ENCODE data around the gene RCAN3.
"Not testable (repeated sequence)": the region's sequence is repeated elsewhere in the genome, so short reads cannot be mapped to it uniquely, and the experiment has no call there.

RCAN3 gene

DNA sequence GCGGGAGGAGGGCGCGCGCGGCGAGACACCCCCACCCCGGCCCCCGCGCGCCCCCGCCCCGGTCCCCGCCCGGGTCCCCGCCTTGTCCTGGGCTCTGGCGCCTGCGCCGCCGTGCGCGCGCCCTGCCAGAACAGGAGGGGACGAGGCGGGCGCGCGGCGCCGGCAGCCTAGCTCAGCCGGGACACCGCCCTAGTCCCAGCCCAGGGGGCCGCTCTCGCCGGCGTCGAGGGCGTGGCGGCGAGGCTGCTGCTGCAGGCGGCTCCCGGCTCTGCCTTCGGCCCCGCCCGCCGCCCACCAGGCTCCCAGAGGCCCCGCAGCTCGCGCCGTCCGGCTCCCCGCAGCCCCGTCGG is at the start of gene RCAN3:
Gene RCAN3 (plus strand): TSS at position 128 of the 350 bp plus-strand sequence. CDS start 11,537 bp downstream, outside the sequence.
- Histone ChIP-seq H3K36me3 (ENCODE audit: control insufficient read depth, insufficient read depth, low read length, severe bottlenecking) (no peaks in the 10 kb centered on the region), H3K9ac (ENCODE audit: low read length) (peak within 1 kb of the TSS; percentile 82), H3K27me3 (replicated peaks; ENCODE audit: control insufficient read depth, insufficient read depth, low read length) (no peaks in the 10 kb centered on the region), H3K4me3 (ENCODE audit: low read length) (peak within 1 kb of the TSS; percentile 87), H3K9me3 (ENCODE audit: control insufficient read depth, low read length) (no peaks in the 10 kb centered on the region), H3K4me1 (ENCODE audit: control insufficient read depth, insufficient read depth, low read length) (no peaks in the 10 kb centered on the region)
- peak; percentile 94 for DNase-seq (ENCODE audit: low read depth)

DNA sequence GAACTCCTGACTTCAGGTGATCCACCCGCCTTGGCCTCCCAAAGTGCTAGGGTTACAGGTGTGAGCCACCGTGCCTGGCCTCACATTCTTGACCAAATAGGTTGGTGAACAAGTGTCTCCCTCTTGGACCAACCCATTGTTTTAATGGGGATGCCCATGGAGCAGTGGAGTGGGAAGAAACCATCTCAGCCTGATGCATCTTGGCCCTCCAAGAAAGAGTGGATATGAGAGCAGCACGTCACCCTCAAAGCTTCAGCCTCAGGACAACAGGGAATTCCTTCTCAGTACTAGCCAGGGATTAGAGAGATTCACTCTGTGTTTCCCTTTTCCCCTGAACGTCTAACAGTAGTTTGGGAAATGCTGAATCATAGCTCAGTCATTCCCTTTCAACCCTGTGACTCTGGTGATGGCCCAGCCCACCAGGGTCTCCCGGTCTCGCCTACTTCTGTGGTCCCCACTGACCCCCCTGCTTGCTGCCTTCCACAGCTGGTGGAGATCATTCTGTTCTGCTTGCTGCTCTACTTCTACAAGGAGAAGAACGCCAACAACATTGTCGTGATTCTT is 49.6 kb upstream of the RCAN3 start:
- H3K4me3 ChIP-seq (ENCODE audit: low read length): no peak overlapping the region
- H3K27me3 ChIP-seq (replicated peaks; ENCODE audit: control insufficient read depth, insufficient read depth, low read length): no peaks in the 10 kb centered on the region
- H3K9me3 ChIP-seq (ENCODE audit: control insufficient read depth, low read length): no peaks in the 10 kb centered on the region
- no peak overlapping the region for H3K9ac ChIP-seq (ENCODE audit: low read length)
- no peaks in the 10 kb centered on the region for H3K4me1 ChIP-seq (ENCODE audit: control insufficient read depth, insufficient read depth, low read length)
- no peak for DNase-seq (ENCODE audit: low read depth)
- peaks cover 6% of the 10 kb centered on the region for H3K36me3 ChIP-seq (ENCODE audit: control insufficient read depth, insufficient read depth, low read length, severe bottlenecking)

DNA sequence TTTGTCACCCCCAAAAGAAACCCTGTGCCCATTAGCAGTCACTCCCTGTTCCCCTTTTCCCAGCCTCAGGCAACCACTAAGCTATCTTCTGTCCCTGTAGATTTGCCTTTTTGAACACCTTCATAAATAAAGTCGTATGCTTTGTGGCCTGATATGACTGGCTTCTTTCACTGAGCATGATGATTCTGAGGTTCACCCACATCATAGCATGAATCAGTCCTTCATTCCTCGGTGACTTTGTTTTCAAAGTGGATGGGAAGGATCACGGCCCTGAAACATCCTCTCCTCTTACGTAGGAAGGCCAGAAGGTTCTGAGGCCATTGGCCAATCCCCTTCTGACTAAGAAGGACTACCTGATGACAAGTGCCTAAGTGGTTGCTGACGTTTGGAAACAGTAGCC is 48.0 kb upstream of the RCAN3 start:
- no peaks in the 10 kb centered on the region for H3K4me1 ChIP-seq (ENCODE audit: control insufficient read depth, insufficient read depth, low read length)
- peaks cover 6% of the 10 kb centered on the region for H3K36me3 ChIP-seq (ENCODE audit: control insufficient read depth, insufficient read depth, low read length, severe bottlenecking)
- H3K27me3 ChIP-seq (replicated peaks; ENCODE audit: control insufficient read depth, insufficient read depth, low read length): no peaks in the 10 kb centered on the region
- DNase-seq (ENCODE audit: low read depth): no peak
- H3K9ac ChIP-seq (ENCODE audit: low read length): no peak overlapping the region
- no peaks in the 10 kb centered on the region for H3K9me3 ChIP-seq (ENCODE audit: control insufficient read depth, low read length)
- H3K4me3 ChIP-seq (ENCODE audit: low read length): no peak overlapping the region

DNA sequence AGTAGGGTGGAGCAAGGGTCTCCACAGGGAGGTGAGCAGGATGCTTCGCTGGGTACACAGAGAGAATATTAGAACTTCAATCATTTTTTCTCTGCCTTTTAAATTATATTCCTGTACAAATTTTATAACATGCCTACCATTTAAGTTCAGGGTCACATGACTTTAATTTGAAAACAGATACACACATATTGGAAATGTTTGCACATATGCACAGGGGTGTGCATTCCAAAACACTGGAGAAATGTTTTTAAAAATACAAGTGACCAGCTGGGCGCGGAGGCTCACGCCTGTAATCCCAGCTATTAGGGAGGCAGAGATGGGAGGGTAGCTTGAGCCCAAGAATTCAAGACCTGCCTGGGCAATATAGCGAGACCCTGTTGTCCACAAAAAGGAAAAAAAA is 47.4 kb upstream of the RCAN3 start:
- no peak overlapping the region for H3K9ac ChIP-seq (ENCODE audit: low read length)
- H3K4me3 ChIP-seq (ENCODE audit: low read length): no peak overlapping the region
- no peak for DNase-seq (ENCODE audit: low read depth)
- no peaks in the 10 kb centered on the region for H3K9me3 ChIP-seq (ENCODE audit: control insufficient read depth, low read length)
- H3K4me1 ChIP-seq (ENCODE audit: control insufficient read depth, insufficient read depth, low read length): no peaks in the 10 kb centered on the region
- H3K36me3 ChIP-seq (ENCODE audit: control insufficient read depth, insufficient read depth, low read length, severe bottlenecking): peaks cover 7% of the 10 kb centered on the region
- H3K27me3 ChIP-seq (replicated peaks; ENCODE audit: control insufficient read depth, insufficient read depth, low read length): no peaks in the 10 kb centered on the region

DNA sequence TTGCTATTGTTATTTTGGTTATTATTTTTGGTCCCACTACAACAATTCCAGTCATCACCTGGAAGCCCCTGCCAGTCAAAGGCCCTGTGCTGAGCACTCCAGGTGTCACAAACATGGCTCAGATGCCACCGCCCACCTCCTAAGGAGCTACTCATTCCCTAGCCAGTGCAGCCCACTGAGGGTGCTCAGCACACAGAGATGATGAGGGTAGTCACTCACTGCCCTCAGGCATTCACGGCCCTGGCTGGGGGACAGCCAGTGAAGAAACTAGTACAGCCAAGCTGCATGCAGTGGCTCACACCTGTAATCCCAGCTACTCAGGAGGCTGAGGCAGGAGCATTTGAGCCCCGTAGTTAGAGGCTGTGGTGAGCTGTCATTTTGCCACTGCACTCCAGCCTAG is 44.8 kb upstream of the RCAN3 start:
- DNase-seq (ENCODE audit: low read depth): no peak
- no peaks in the 10 kb centered on the region for H3K4me1 ChIP-seq (ENCODE audit: control insufficient read depth, insufficient read depth, low read length)
- H3K9me3 ChIP-seq (ENCODE audit: control insufficient read depth, low read length): no peaks in the 10 kb centered on the region
- peaks cover 12% of the 10 kb centered on the region for H3K36me3 ChIP-seq (ENCODE audit: control insufficient read depth, insufficient read depth, low read length, severe bottlenecking)
- no peaks in the 10 kb centered on the region for H3K27me3 ChIP-seq (replicated peaks; ENCODE audit: control insufficient read depth, insufficient read depth, low read length)
- no peak overlapping the region for H3K4me3 ChIP-seq (ENCODE audit: low read length)
- H3K9ac ChIP-seq (ENCODE audit: low read length): no peak overlapping the region

DNA sequence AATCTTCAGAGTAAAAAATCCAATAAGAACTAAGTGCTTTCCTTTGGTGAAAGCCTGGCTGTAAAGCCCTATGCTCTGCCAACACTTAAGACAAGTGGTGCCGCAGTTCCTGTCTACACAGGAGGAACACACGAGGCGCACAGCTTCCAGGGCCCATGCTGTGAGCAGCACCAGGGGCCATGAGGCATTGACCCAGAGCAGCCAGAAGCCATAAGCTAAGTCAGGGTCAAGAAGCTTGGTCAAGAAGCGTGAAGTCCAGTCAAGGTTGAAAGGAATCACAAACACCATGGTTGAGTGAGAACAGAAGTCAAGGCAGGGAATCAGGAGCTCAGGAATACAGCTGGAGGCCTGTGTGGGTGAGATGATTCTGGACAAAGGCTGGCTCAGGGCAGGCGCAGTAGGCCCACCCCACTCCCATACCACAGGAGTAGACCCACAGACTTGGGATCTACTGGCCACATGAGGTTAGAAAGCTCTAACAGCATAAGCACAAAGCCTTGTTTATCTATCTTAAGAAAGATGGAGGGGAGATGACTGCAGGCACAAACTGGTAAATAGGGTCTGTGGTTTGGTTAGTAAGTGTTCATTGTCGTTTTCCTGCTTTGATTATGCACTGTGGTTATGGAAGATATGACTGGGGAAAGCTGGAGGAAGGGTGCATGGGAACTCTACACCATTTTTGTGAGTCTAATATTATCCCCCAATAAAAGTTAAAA is 42.9 kb upstream of the RCAN3 start:
- Histone ChIP-seq H3K27me3 (replicated peaks; ENCODE audit: control insufficient read depth, insufficient read depth, low read length) (no peaks in the 10 kb centered on the region), H3K36me3 (ENCODE audit: control insufficient read depth, insufficient read depth, low read length, severe bottlenecking) (peaks cover 12% of the 10 kb centered on the region), H3K4me3 (ENCODE audit: low read length) (no peak overlapping the region), H3K9me3 (ENCODE audit: control insufficient read depth, low read length) (no peaks in the 10 kb centered on the region), H3K9ac (ENCODE audit: low read length) (no peak overlapping the region), H3K4me1 (ENCODE audit: control insufficient read depth, insufficient read depth, low read length) (peaks cover 8% of the 10 kb centered on the region)
- no peak for DNase-seq (ENCODE audit: low read depth)

DNA sequence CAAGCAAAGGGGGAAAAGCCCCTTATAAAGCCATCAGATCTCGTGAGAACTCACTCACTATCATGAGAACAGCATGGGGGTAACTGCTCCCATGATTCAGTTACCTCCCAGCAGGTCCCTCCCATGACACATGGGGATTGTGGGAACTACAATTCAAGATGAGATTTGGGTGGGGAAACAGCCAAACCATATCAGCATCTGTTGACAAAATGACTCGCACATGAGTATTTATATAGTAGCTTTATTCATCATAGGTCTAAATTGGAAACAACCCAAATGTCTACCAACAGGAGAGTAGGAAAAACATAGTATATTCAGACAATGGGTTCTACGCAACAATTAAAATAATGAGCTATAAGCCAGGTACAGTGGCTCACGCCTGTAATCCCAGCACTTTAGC is 40.5 kb upstream of the RCAN3 start:
- not testable (repeated sequence) for H3K9me3 ChIP-seq (ENCODE audit: control insufficient read depth, low read length); H3K4me3 ChIP-seq (ENCODE audit: low read length); H3K27me3 ChIP-seq (replicated peaks; ENCODE audit: control insufficient read depth, insufficient read depth, low read length); H3K4me1 ChIP-seq (ENCODE audit: control insufficient read depth, insufficient read depth, low read length); H3K9ac ChIP-seq (ENCODE audit: low read length)
- peaks cover 15% of the 10 kb centered on the region for H3K36me3 ChIP-seq (ENCODE audit: control insufficient read depth, insufficient read depth, low read length, severe bottlenecking)
- DNase-seq (ENCODE audit: low read depth): peak; percentile 12

DNA sequence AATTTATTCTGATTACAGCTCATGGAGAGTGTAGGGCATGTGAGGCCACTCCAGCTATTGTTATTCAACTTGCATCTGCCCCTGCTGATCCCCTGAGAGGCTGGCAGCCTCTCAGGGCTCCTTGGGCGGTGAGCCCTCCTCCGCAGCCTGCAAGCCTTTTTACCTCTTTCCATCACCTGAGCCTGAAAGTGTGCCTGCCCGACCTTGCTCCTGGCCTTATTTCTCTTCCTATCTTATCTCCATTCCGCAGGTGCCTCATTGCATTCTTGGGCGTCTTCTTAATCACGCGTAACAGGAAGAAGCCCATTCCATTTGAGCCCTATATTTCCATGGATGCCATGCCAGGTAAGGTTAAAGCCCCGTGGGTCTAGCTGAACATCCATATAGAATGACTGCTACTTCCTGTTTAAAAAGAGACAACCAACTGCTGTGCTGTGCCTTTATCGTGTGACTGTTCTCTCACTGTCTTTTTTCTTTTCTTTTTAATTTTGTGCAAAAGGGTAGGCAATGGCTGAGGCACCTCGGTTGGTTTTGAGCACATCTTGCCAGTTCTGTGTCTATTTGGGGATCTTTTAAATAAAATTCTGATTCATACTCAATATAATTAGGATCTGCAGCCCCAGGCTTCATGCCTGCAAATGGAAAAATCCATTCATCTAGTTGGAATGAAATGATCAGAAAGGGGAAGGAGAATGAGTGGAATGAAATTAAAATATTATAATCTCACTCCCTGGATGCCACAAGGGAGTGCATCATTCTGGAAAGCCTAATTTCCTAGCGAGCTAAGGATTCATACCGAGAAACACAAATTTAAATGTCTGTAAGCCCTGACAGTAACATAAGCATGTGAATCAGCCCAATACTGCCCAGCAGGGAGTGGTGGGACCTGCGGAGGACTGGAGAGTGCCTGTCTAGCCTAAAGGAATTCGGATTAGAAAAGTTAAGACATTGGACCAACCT is 38.6 kb upstream of the RCAN3 start:
- DNase-seq (ENCODE audit: low read depth): peak; percentile 58
- H3K27me3 ChIP-seq (replicated peaks; ENCODE audit: control insufficient read depth, insufficient read depth, low read length): no peaks in the 10 kb centered on the region
- peaks cover 10% of the 10 kb centered on the region for H3K4me1 ChIP-seq (ENCODE audit: control insufficient read depth, insufficient read depth, low read length)
- H3K9me3 ChIP-seq (ENCODE audit: control insufficient read depth, low read length): no peaks in the 10 kb centered on the region
- peaks cover 11% of the 10 kb centered on the region for H3K36me3 ChIP-seq (ENCODE audit: control insufficient read depth, insufficient read depth, low read length, severe bottlenecking)
- no peak overlapping the region for H3K4me3 ChIP-seq (ENCODE audit: low read length)
- peak overlapping the region; percentile 16 for H3K9ac ChIP-seq (ENCODE audit: low read length)

DNA sequence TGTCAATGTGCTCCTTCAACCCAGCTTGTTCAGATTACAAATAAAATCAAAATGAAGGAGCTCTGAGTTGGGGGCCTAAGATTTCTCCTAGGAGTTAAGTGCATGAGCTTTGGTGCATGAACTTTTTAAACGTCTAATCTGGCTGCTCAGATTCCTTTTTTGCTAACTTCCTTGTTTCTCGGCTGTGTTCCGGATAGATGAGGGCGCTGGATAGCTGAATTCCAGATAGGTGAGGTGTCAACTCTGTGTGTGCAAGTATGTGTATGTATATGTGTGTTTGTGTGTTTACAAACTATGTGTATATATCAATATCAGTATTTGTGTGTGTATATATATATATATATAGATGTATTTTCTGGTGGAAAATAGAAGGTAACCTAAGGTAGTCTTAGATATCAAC is 37.5 kb upstream of the RCAN3 start:
- H3K27me3 ChIP-seq (replicated peaks; ENCODE audit: control insufficient read depth, insufficient read depth, low read length): no peaks in the 10 kb centered on the region
- peaks cover under 1% of the 10 kb centered on the region for H3K9me3 ChIP-seq (ENCODE audit: control insufficient read depth, low read length)
- DNase-seq (ENCODE audit: low read depth): no peak
- H3K36me3 ChIP-seq (ENCODE audit: control insufficient read depth, insufficient read depth, low read length, severe bottlenecking): peaks cover 11% of the 10 kb centered on the region
- H3K4me3 ChIP-seq (ENCODE audit: low read length): no peak overlapping the region
- peaks cover 10% of the 10 kb centered on the region for H3K4me1 ChIP-seq (ENCODE audit: control insufficient read depth, insufficient read depth, low read length)
- no peak overlapping the region for H3K9ac ChIP-seq (ENCODE audit: low read length)

DNA sequence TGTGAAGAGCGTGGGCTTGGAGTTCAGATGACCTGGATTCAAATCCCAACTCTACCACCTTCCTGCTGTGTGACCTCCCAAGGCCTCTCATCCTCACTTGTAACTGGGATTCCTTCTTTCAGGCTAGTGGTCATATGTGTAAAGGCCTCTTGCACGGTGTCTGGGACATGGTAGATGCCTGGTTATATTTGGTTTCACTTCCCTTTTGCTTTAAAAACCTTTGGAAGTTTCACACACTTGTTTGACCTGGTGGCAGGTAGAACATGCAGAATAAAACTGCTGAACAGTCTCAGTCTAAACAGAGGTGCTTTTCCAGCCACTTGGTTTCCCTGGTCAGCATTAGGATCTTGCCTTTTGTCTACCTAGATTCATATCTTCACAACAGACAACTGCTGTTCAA is 37.0 kb upstream of the RCAN3 start:
- Histone ChIP-seq H3K9ac (ENCODE audit: low read length) (no peak overlapping the region), H3K4me3 (ENCODE audit: low read length) (no peak overlapping the region), H3K27me3 (replicated peaks; ENCODE audit: control insufficient read depth, insufficient read depth, low read length) (no peaks in the 10 kb centered on the region), H3K9me3 (ENCODE audit: control insufficient read depth, low read length) (peaks cover 3% of the 10 kb centered on the region), H3K4me1 (ENCODE audit: control insufficient read depth, insufficient read depth, low read length) (peaks cover 10% of the 10 kb centered on the region), H3K36me3 (ENCODE audit: control insufficient read depth, insufficient read depth, low read length, severe bottlenecking) (peaks cover 6% of the 10 kb centered on the region)
- no peak for DNase-seq (ENCODE audit: low read depth)

DNA sequence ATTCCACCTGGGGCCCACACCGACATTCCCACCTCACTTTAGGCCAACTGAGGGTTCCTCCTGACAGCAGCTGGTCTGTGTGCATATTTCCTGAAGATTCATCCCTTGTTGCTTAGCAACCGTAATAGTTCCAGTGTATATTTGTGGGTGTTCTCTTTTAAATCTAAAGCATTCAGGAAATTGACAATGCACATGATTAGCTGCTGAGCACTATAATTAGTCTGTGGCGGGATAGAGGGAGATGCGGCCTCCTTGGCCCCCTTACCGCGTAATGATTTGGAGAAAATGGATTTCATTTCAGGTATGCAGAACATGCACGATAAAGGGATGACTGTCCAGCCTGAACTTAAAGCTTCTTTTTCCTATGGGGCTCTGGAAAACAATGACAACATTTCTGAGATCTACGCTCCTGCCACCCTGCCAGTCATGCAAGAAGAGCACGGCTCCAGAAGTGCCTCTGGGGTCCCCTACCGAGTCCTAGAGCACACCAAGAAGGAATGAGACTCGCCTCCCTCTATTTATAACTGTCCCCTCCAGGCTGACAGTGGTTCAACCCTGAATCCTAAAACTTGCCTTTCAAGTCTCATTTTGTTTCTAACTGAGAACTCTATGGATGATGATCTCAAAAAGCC is 33.8 kb upstream of the RCAN3 start:
- Histone ChIP-seq H3K4me1 (ENCODE audit: control insufficient read depth, insufficient read depth, low read length) (peaks cover 8% of the 10 kb centered on the region), H3K9ac (ENCODE audit: low read length) (no peak overlapping the region), H3K36me3 (ENCODE audit: control insufficient read depth, insufficient read depth, low read length, severe bottlenecking) (peaks cover 5% of the 10 kb centered on the region), H3K9me3 (ENCODE audit: control insufficient read depth, low read length) (peaks cover 3% of the 10 kb centered on the region), H3K27me3 (replicated peaks; ENCODE audit: control insufficient read depth, insufficient read depth, low read length) (no peaks in the 10 kb centered on the region), H3K4me3 (ENCODE audit: low read length) (no peak overlapping the region)
- DNase-seq (ENCODE audit: low read depth): peak; percentile 4
